T-helper 1 cell treated with Interleukin-12 subunit alpha and Interleukin-12 subunit beta and Interleukin-4 antibody, amounts not matched to agents 30 μg/mL and 1 μg/mL, for 36 hours (primary cell): ENCODE measurements around the gene CCDC83.
A peak's percentile ranks its signal among the peaks of the same experiment; 100 is the strongest.
"Not testable (repeated sequence)": the region's sequence is repeated elsewhere in the genome, so short reads cannot be mapped to it uniquely, and the experiment has no call there.

Source experiments
- H3K27ac Mint-ChIP-seq: one replicate; pipeline ENCODE4 v1.8.0; 2021; ENCODE audit warnings: mild to moderate bottlenecking, mixed read lengths
- H3K27me3 Mint-ChIP-seq: one replicate; pipeline ENCODE4 v1.8.0; 2021; ENCODE audit warnings: low read depth, mixed read lengths
- H3K36me3 Mint-ChIP-seq: one replicate; pipeline ENCODE4 v1.8.0; 2021; ENCODE audit warnings: low read depth, mixed read lengths
- H3K4me1 Mint-ChIP-seq: one replicate; pipeline ENCODE4 v1.8.0; 2021; ENCODE audit warnings: low read depth, mixed read lengths
- H3K4me3 Mint-ChIP-seq: one replicate; pipeline ENCODE4 v1.8.0; 2021; ENCODE audit warnings: mild to moderate bottlenecking, moderate library complexity, mixed read lengths
- H3K9me3 Mint-ChIP-seq: one replicate; pipeline ENCODE4 v1.8.0; 2021; ENCODE audit warnings: mixed read lengths

CCDC83 gene

DNA sequence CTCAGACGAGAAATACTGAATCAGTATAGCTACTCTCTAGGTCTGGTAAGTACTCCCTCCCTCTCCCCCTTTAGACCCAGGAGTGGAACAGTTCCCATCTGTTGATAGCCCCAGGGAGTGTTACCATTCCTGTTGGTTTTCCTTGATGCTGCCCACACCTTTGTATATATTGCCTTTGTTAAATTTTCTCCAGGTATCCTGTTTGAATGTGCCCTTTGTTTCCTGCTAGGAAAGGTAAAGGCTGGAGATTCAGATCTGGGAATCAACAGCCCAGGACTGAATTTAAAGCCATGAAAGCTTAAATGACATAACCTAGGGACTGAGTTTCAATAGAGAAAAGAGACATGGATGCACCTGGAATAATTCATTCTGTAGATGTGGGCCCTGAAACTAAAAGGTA, 68.3 kb downstream of the CCDC83 start:
- Mint-ChIP-seq H3K4me1 (peaks cover 2% of the 10 kb centered on the region), H3K36me3 (no peaks in the 10 kb centered on the region), H3K27ac (no peak overlapping the region), H3K4me3 (no peak overlapping the region), H3K9me3 (peaks cover 4% of the 10 kb centered on the region), H3K27me3 (peaks cover 33% of the 10 kb centered on the region)

DNA sequence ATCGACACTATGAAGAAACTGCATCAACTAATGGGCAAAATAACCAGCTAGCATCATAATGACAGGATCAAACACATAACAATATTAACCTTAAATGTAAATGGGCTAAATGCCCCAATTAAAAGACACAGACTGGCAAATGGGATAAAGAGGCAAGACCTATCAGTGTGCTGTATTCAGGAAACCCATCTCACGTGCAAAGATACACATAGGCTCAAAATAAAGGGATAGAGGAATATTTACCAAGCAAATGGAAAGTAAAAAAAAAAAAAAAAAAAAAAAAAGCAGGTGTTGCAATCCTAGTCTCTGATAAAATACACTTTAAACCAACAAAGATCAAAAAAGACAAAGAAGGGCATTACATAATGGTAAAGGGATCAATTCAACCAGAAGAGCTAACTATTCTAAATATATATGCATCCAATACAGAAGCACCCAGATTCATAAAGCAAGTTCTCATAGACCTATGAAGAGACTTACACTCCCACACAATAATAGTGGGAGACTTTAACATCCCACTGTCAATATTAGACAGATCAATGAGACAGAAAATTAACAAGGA, 71.6 kb downstream of the CCDC83 start:
- peaks cover 54% of the 10 kb centered on the region for H3K27me3 Mint-ChIP-seq
- H3K36me3 Mint-ChIP-seq, H3K9me3 Mint-ChIP-seq, H3K4me3 Mint-ChIP-seq, H3K4me1 Mint-ChIP-seq, H3K27ac Mint-ChIP-seq: not testable (repeated sequence)

DNA sequence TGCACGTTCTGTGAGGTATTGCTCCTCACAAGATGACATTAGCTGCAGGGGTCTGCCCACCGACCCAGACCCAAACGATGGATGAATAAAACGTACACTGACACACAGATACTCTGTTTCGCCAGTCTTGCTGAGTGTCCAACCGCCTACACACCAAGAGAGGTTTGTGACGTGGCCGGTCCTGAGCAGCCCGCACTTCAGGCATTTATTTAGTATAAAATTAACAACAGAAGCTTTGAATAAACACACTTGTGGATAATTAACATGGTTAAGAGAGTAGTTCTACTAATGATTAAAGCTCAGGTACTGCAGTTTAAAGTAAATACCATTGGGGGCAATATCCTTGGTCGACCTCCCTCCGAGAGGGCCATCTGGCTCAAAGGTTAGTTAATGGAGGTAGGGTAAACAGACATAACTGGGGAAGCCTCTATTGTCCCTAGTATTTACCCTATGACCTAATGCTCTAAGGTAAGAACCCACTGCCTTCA, 75.7 kb downstream of the CCDC83 start:
- no peaks in the 10 kb centered on the region for H3K4me1 Mint-ChIP-seq
- no peaks in the 10 kb centered on the region for H3K9me3 Mint-ChIP-seq
- no peak overlapping the region for H3K4me3 Mint-ChIP-seq
- peaks cover 42% of the 10 kb centered on the region for H3K27me3 Mint-ChIP-seq
- no peak overlapping the region for H3K27ac Mint-ChIP-seq
- peaks cover 3% of the 10 kb centered on the region for H3K36me3 Mint-ChIP-seq

DNA sequence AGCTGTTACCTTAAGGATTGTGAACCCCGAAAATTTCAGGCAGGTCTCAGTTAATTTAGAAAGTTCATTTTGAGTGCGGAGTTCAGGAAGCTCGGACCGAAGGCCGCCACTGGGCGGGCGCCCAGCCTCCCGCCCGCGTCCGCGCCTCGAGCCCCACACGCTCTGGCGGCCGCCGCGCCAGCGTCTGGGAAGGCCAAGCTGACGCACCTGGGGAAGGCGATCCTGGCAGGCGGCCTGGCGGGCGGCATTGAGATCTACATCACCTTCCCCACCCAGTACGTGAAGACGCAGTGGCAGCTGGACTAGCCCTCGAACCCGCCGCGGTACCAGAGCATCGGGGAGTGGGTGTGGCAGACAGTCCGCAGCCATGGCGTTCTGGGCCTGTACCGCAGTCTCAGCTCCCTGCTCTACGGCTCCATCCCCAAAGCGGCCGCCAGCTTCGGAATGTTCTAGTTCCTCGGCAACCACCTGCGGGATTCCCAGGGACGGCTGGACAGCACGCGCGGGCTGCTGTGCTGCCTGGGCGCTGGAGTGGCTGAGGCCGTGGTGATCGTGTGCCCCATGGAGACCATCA, 79.5 kb downstream of the CCDC83 start:
- Mint-ChIP-seq H3K9me3 (no peaks in the 10 kb centered on the region), H3K27ac (no peak overlapping the region), H3K36me3 (peaks cover 3% of the 10 kb centered on the region), H3K4me1 (no peaks in the 10 kb centered on the region), H3K27me3 (peaks cover 10% of the 10 kb centered on the region), H3K4me3 (no peak overlapping the region)

GRCh38 chr11:85935751-85936150, 80.6 kb downstream of the CCDC83 start:
- no peaks in the 10 kb centered on the region for H3K4me1 Mint-ChIP-seq
- no peaks in the 10 kb centered on the region for H3K9me3 Mint-ChIP-seq
- H3K36me3 Mint-ChIP-seq = no peaks in the 10 kb centered on the region
- no peak overlapping the region for H3K27ac Mint-ChIP-seq
- no peaks in the 10 kb centered on the region for H3K27me3 Mint-ChIP-seq
- no peak overlapping the region for H3K4me3 Mint-ChIP-seq

GRCh38 chr11:85937835-85938234, 82.7 kb downstream of the CCDC83 start:
- Mint-ChIP-seq H3K36me3 (no peaks in the 10 kb centered on the region), H3K9me3 (no peaks in the 10 kb centered on the region), H3K4me3 (no peak overlapping the region), H3K27ac (no peak overlapping the region), H3K27me3 (no peaks in the 10 kb centered on the region), H3K4me1 (no peaks in the 10 kb centered on the region)

DNA sequence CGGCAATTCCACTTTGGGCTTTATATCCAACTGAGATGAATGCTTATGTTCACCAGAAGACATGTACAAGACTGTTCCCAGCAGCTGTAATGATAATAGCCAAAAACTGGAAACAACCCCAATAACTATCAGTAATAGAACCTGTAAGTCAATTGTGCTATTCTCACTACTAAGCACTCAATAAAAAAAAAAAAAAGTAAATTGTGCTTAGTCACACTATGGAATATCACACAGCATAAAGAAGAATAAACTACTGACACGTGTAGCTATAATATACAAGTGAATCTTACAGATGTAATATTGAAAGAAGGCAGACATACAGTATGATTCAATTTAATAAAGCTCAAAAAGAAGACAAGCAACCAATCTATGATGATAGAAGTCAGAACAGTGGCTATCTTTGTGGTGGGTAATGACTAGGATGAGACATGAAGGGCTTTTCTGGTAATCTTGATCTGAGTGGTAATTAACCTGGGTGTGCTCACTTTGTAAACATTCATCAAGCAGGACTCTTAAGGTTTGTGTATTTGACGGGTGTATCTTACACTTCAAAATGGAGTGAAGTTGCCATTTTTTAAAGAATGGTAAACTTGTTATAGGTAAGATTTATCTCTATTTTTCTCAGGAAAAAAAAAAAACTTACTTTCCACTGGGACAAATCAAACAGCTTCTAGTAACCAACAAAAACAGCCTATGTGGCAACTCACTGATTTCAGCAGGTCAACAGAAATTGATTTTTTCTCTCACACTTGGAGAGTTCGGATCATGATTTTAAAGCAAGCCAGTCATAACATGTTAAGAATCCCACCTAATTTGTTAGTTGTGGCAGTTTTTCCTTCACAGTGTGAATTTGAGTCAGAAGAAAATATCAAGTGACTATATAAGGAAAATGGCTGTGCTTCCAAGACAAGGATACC, 84.2 kb downstream of the CCDC83 start:
- no peaks in the 10 kb centered on the region for H3K27me3 Mint-ChIP-seq
- no peaks in the 10 kb centered on the region for H3K9me3 Mint-ChIP-seq
- H3K4me3 Mint-ChIP-seq = no peak overlapping the region
- no peaks in the 10 kb centered on the region for H3K36me3 Mint-ChIP-seq
- H3K27ac Mint-ChIP-seq = no peak overlapping the region
- no peaks in the 10 kb centered on the region for H3K4me1 Mint-ChIP-seq

DNA sequence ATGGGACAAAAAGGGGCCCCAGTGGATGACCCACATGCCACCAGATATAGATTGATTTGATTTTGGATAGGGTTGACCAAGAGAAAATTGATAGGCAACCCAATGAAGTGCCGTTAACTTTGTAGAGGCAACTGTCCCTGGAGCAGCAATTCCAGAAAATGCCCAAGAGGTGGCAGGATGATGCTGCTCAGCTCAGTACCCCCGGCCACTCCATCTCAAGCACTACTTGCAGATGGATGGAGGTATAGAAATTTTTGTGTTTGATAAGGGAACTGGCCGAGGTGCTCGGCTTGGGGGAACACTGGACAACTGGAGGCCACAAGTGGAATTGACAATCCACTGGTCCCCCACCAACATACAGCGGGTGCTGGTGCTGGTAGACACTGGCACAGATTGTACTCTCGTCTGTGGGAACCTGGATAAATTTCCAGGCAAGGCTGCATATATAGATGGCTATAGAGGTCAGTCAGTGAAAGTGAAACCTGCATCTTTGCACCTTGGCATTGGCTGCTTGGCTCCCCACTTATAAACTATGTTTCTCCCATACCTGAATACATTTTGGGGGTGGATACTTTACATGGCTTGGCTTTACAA, 86.3 kb downstream of the CCDC83 start:
- H3K27ac Mint-ChIP-seq = no peak overlapping the region
- no peak overlapping the region for H3K4me3 Mint-ChIP-seq
- peaks cover 12% of the 10 kb centered on the region for H3K4me1 Mint-ChIP-seq
- no peaks in the 10 kb centered on the region for H3K27me3 Mint-ChIP-seq
- peaks cover 12% of the 10 kb centered on the region for H3K36me3 Mint-ChIP-seq
- peaks cover 18% of the 10 kb centered on the region for H3K9me3 Mint-ChIP-seq

- no peak overlapping the region for H3K4me3 Mint-ChIP-seq
- H3K27ac Mint-ChIP-seq = peak overlapping the region; percentile 60
- H3K4me1 Mint-ChIP-seq = peaks cover 30% of the 10 kb centered on the region
- H3K27me3 Mint-ChIP-seq = no peaks in the 10 kb centered on the region
- peaks cover 18% of the 10 kb centered on the region for H3K9me3 Mint-ChIP-seq
- H3K36me3 Mint-ChIP-seq = peaks cover 12% of the 10 kb centered on the region
Observed at GRCh38 chr11:85945296-85945695, 90.1 kb downstream of the CCDC83 start.

DNA sequence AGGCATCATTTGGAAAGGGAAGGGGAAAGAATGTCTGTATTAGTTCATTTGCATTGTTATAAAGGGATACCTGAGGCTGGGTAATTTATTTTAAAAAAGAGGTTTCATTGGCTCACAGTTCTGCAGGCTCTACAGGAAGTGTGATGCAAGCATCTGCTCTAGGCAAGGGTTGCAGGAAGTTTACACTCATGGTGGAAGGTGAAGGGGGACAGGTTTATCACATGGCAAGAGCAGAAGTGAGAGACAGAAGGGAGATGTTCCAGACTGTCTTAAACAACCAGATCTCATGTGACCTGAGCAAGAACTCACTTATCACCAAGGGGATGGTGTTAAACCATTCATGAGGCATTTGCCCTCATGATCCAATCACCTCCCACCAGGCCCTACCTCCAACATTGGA, 90.6 kb downstream of the CCDC83 start:
- Mint-ChIP-seq H3K36me3 (peaks cover 14% of the 10 kb centered on the region), H3K4me3 (no peak overlapping the region), H3K9me3 (peaks cover 18% of the 10 kb centered on the region), H3K27me3 (no peaks in the 10 kb centered on the region), H3K27ac (peak overlapping the region; percentile 60), H3K4me1 (peaks cover 30% of the 10 kb centered on the region)

GRCh38 chr11:85946221-85946620, 91.0 kb downstream of the CCDC83 start:
- Mint-ChIP-seq H3K27ac (no peak overlapping the region), H3K27me3 (no peaks in the 10 kb centered on the region), H3K9me3 (peaks cover 19% of the 10 kb centered on the region), H3K36me3 (peaks cover 15% of the 10 kb centered on the region), H3K4me3 (no peak overlapping the region), H3K4me1 (peaks cover 30% of the 10 kb centered on the region)

DNA sequence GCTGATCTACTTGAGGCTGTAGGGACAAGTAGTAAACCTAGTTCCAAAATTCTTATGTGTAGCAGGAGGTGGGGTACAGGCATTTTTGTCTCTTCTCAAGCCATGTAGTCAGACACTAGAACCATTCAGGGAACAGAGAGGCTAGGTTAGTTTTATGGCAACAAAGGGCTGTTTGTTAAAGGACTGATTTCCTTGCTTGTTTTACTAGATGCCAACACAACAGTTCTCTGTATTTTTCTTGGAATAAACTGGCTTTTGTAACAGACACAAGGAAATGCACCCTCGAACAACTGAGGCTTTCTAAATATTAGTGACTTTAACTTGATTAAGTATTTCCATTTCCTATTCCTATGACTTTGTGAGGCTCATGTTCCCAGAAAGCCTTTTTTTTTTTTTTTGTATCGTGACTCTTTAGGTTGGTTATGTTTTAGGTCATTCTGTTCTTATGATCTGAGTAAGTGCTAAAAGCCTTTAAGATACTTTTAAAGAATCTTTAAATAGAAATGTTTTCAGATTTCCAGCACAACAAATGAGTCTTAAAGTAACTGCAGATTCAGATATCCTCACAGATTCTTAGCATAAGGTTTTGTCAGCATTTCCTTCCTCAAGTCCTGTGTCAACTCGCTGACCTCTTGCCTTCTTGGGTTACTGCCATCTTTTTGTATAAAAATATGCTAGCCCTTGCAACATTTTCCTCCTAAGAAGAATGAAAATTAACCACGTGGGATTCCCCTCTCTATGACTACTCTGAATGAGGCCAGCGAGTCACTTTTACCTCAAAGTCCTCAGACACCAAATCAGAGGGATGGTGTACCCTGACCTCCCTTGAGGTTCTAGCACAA, 92.5 kb downstream of the CCDC83 start:
- peaks cover 30% of the 10 kb centered on the region for H3K4me1 Mint-ChIP-seq
- H3K27ac Mint-ChIP-seq = peak overlapping the region; percentile 67

DNA sequence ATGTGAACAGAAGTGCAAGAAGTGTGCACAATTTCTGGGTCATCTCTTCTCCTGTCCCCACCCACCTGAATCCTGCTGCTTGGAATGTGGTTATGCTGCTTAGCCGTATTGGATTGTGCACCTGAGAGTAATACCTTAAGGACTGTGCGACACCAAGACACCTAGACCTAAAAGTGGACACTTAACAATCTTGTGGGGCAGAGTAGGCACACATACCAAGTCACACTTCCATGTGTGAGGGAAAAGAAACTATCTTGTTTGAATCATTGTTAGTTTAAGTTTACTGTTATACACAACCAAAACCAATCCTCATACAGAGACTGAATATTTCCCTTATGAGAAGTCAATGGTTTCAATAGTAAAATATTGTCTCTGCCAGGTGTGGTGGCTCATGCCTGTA, 93.7 kb downstream of the CCDC83 start:
- Mint-ChIP-seq H3K4me1 (peaks cover 30% of the 10 kb centered on the region), H3K27me3 (no peaks in the 10 kb centered on the region), H3K27ac (peak overlapping the region; percentile 4), H3K36me3 (peaks cover 30% of the 10 kb centered on the region), H3K9me3 (peaks cover 29% of the 10 kb centered on the region), H3K4me3 (peak overlapping the region; percentile 2)

More for the DNA sequence above, 92.5 kb downstream of the CCDC83 start:
- Mint-ChIP-seq H3K9me3 (peaks cover 24% of the 10 kb centered on the region), H3K4me3 (no peak overlapping the region), H3K36me3 (peaks cover 19% of the 10 kb centered on the region), H3K27me3 (no peaks in the 10 kb centered on the region)

DNA sequence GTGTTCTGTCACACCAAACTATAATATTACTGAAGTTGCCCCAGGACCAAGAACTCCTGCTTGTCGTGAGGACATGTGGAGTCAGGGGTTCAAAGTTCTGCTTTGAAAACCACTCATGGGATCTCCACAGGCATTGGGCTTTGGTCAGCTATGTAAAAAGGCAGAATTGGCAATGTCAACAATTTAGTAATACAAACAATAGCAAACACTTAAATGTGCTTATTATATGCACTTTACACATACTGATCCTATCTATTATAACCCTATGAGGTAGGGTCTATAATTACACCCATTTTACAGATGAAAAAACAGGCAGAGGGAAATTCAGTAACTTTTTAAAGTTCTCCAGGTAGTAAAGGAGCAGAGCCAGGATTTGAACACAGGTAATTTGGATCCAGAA, 94.6 kb downstream of the CCDC83 start:
- H3K36me3 Mint-ChIP-seq = peaks cover 36% of the 10 kb centered on the region
- H3K27ac Mint-ChIP-seq = no peak overlapping the region
- H3K9me3 Mint-ChIP-seq = peaks cover 26% of the 10 kb centered on the region
- H3K27me3 Mint-ChIP-seq = no peaks in the 10 kb centered on the region
- H3K4me1 Mint-ChIP-seq = peaks cover 30% of the 10 kb centered on the region
- no peak overlapping the region for H3K4me3 Mint-ChIP-seq
